ENCODE results near the gene DHX30.
"Not testable (repeated sequence)": the region's sequence is repeated elsewhere in the genome, so short reads cannot be mapped to it uniquely, and the experiment has no call there.

DHX30 gene

GRCh38 chr3:47813551-47814177 is 10.7 kb downstream of the DHX30 start:
- DNase-seq (ENCODE audit: low spot score): no peak

- no peak for DNase-seq (ENCODE audit: low spot score)
Measured at GRCh38 chr3:47817609-47818008, 14.7 kb downstream of the DHX30 start.

- peak; percentile 99 for DNase-seq (ENCODE audit: low spot score)
Measured at GRCh38 chr3:47824541-47825473, 21.9 kb downstream of the DHX30 start.

- no peak for DNase-seq (ENCODE audit: low spot score)
Measured at GRCh38 chr3:47825590-47825989, 22.7 kb downstream of the DHX30 start.

GRCh38 chr3:47829482-47829881 is 26.5 kb downstream of the DHX30 start:
- not testable (repeated sequence) for DNase-seq (ENCODE audit: low spot score)

GRCh38 chr3:47836986-47837385 is 34.0 kb downstream of the DHX30 start:
- DNase-seq (ENCODE audit: low spot score): no peak

GRCh38 chr3:47838503-47838902 is 35.6 kb downstream of the DHX30 start:
- DNase-seq (ENCODE audit: low spot score): no peak

GRCh38 chr3:47841786-47842349 is 38.9 kb downstream of the DHX30 start:
- DNase-seq (ENCODE audit: low spot score): peak; percentile 32

GRCh38 chr3:47846186-47846879 is 43.4 kb downstream of the DHX30 start:
- DNase-seq (ENCODE audit: low spot score): no peak

- DNase-seq (ENCODE audit: low spot score): no peak
Measured at GRCh38 chr3:47846880-47847248, 43.9 kb downstream of the DHX30 start.

- peak; percentile 68 for DNase-seq (ENCODE audit: low spot score)
Measured at GRCh38 chr3:47847260-47847659, 44.3 kb downstream of the DHX30 start.

- no peak for DNase-seq (ENCODE audit: low spot score)
Measured at GRCh38 chr3:47847801-47848518, 45.0 kb downstream of the DHX30 start.

GRCh38 chr3:47848599-47849117 is 45.7 kb downstream of the DHX30 start:
- DNase-seq (ENCODE audit: low spot score): no peak

- no peak for DNase-seq (ENCODE audit: low spot score)
Measured at GRCh38 chr3:47849186-47849698, 46.3 kb downstream of the DHX30 start.

GRCh38 chr3:47849699-47850563 is 47.0 kb downstream of the DHX30 start:
- DNase-seq (ENCODE audit: low spot score): peak; percentile 53

- no peak for DNase-seq (ENCODE audit: low spot score)
Measured at GRCh38 chr3:47850564-47851410, 47.8 kb downstream of the DHX30 start.

GRCh38 chr3:47851888-47852603 is 49.1 kb downstream of the DHX30 start:
- no peak for DNase-seq (ENCODE audit: low spot score)

Measured in iPS-NIHi11 (cell line).